Measurements from ENCODE around the gene PPDPF. TPM values are rescaled to one million over a fixed set of nuclear protein-coding genes. Genes with fewer than 3 reads are reported as not detected.

PPDPF gene
- total RNA-seq, 1 experiment from 2014 or later, result 245 TPM

DNA sequence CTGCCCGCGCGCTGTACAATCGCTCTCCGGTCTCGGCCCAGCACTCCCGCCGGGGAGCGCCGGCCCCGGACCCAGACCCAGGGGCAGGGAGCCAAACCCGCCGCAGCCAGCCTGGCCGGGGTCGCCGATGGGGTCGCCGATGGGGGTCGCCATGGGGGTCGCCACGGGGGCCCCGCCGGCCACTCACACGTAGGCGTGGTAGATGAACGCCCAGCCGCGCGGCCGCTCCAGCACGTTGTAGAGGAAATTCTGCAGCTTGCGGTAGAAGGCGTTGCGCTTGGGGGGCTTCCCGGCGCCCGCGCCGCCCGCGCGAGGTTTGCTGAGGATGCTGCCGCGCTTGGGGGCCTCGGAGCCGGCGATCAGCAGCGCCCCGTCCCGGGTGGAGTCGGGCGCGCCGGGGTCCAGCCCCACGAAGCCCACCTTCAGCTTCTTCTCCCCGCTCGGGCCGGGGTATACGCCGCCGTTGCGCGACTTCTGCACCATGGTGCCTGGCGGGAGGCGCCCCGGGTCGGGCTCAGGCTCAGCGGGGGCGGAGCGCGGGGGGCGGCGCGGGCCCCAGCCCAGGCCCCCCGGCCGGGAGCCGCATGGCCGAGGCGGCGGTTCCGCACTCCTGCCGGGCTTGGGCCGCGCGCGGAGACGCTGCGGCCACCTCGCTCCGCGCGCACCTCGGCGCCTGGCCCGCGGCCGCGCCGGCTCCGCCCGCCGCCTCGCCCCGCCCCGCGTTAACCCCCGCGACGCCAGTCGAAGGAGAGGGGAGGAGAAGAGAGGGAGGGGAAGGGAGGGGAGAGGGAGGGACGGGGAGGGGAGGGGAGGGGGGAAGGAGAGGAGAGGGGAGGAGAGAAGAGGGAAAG, 48.4 kb upstream of the PPDPF start, which contains the start of gene KCNQ2:
Gene KCNQ2 (minus strand): TSS at position 675 of the 851 bp plus-strand sequence. CDS start 192 bp downstream, at position 483.
- peak within 1 kb of the TSS; percentile 36; the same call in 1 of the 2 replicates for H3K4me2 ChIP-seq (ENCODE audit: low read length)
- no peaks in the 10 kb centered on the region for H3K79me2 ChIP-seq (ENCODE audit: low read length)
- no peaks in the 10 kb centered on the region for H3K4me1 ChIP-seq (ENCODE audit: insufficient read depth, low read length)
- no peak for ATAC-seq
- H3K9ac ChIP-seq (ENCODE audit: low read length), result no peak within 1 kb of the TSS
- no peak within 1 kb of the TSS for H3K4me3 ChIP-seq (ENCODE audit: low read length)
- BruUV-seq (replicated peaks), result no TSS peak
- H3K36me3 ChIP-seq (ENCODE audit: low read depth, low read length), result no peaks in the 10 kb centered on the region
- CTCF ChIA-PET, result no interaction called here
- no peaks in the 10 kb centered on the region for H3K9me2 ChIP-seq (replicated peaks; ENCODE audit: low read length)
- no peak within 1 kb of the TSS for H2AFZ ChIP-seq (ENCODE audit: low read length)
- no peaks in the 10 kb centered on the region for H3K9me3 ChIP-seq (ENCODE audit: low read length)
- H3K27me3 ChIP-seq (ENCODE audit: low read length), result peaks cover 60% of the 10 kb centered on the region
- POLR2A ChIA-PET (ENCODE audit: unreplicated experiment), result no interaction called here
- no peak within 1 kb of the TSS for H3K27ac ChIP-seq (ENCODE audit: low read length)
- H3F3A ChIP-seq (ENCODE audit: low read length, unreplicated experiment), result no peaks in the 10 kb centered on the region
- DNase-seq, result no peak
- H4K20me1 ChIP-seq (ENCODE audit: low read length), result no peaks in the 10 kb centered on the region
- intact Hi-C loops (cut with micrococcal nuclease), result no loop called here
- TF ChIP-seq, protein P1, sequence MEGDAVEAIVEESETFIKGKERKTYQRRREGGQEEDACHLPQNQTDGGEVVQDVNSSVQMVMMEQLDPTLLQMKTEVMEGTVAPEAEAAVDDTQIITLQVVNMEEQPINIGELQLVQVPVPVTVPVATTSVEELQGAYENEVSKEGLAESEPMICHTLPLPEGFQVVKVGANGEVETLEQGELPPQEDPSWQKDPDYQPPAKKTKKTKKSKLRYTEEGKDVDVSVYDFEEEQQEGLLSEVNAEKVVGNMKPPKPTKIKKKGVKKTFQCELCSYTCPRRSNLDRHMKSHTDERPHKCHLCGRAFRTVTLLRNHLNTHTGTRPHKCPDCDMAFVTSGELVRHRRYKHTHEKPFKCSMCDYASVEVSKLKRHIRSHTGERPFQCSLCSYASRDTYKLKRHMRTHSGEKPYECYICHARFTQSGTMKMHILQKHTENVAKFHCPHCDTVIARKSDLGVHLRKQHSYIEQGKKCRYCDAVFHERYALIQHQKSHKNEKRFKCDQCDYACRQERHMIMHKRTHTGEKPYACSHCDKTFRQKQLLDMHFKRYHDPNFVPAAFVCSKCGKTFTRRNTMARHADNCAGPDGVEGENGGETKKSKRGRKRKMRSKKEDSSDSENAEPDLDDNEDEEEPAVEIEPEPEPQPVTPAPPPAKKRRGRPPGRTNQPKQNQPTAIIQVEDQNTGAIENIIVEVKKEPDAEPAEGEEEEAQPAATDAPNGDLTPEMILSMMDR (conservative IDR thresholded peaks at IDR 0.05; ENCODE audit: low read depth, low read length), result no peak
- TF ChIP-seq EZH2phosphoT487 (IDR thresholded peaks at IDR 0.05; ENCODE audit: borderline replicate concordance, low read length), result peak; percentile 62; the same call in 1 of the 2 replicates
- TF ChIP-seq EZH2 (IDR thresholded peaks at IDR 0.05; ENCODE audit: low read length, unreplicated experiment), result peak; percentile 84

DNA sequence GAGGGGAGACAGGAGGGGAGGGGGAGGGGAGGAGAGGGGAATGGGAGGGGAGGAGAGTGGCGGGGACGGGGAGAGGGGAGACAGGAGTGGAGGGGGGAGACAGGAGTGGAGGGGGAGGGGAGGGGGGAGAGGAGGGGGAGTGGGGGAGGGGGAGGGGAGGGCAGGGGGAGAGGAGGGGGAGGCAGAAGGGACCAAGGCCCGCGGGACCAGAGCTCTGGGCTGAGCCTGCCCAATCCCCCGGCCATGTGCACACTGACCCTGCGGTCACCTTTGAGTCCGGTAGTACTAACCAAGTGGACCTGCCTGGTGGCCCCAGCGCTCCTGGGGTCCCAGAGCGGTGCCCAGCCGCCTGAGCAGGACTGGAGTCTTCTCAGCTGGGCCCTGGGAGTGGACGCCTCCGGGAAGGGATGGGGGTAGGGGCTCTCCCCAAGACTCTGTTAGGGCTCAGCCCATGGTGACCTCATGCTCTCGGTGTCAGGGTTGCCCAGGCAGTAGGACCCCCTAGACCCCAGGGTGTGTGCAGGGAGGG, 47.6 kb upstream of the PPDPF start:
- intact Hi-C loops (cut with micrococcal nuclease), result no loop called here
- Histone ChIP-seq H3K27me3 (ENCODE audit: low read length) (peaks cover 54% of the 10 kb centered on the region), H3K36me3 (ENCODE audit: low read depth, low read length) (no peaks in the 10 kb centered on the region), H3K9me2 (replicated peaks; ENCODE audit: low read length) (no peaks in the 10 kb centered on the region), H4K20me1 (ENCODE audit: low read length) (no peaks in the 10 kb centered on the region), H3F3A (ENCODE audit: low read length, unreplicated experiment) (no peaks in the 10 kb centered on the region), H3K9me3 (ENCODE audit: low read length) (no peaks in the 10 kb centered on the region), H3K4me2 (ENCODE audit: low read length) (no peak overlapping the region), H2AFZ (ENCODE audit: low read length) (no peak overlapping the region), H3K27ac (ENCODE audit: low read length) (no peak overlapping the region), H3K9ac (ENCODE audit: low read length) (no peak overlapping the region), H3K79me2 (ENCODE audit: low read length) (no peaks in the 10 kb centered on the region), H3K4me1 (ENCODE audit: insufficient read depth, low read length) (no peaks in the 10 kb centered on the region), H3K4me3 (ENCODE audit: low read length) (no peak overlapping the region)
- DNase-seq, result no peak
- BruUV-seq (replicated peaks), result no TSS peak
- TF ChIP-seq EZH2 (IDR thresholded peaks at IDR 0.05; ENCODE audit: low read length, unreplicated experiment), result no peak
- no peak for TF ChIP-seq EZH2phosphoT487 (IDR thresholded peaks at IDR 0.05; ENCODE audit: borderline replicate concordance, low read length)
- TF ChIP-seq, protein P1 (conservative IDR thresholded peaks at IDR 0.05; ENCODE audit: low read depth, low read length), result no peak
- CTCF ChIA-PET, result no interaction called here
- ATAC-seq, result no peak
- POLR2A ChIA-PET (ENCODE audit: unreplicated experiment), result no interaction called here
